Right atrium auricular region (tissue), 2 donors: ENCODE data around the gene GORASP1. TPM values are rescaled to one million over a fixed set of nuclear protein-coding genes. Genes with fewer than 3 reads are reported as not detected.
A peak's percentile ranks its signal among the peaks of the same experiment; 100 is the strongest.

Experiments
- DNase-seq: peaks from one replicate; pipeline ENCODE4 v3.0.0-alpha.2; 2019; ENCODE audit warnings: low spot score
- H3K27ac ChIP-seq, 2 donors: fragments of 200-600 bp; sonication (generic); 1 replicate in 1 of 2; 2 replicates in 1 of 2; pipeline ENCODE4 v1.5.1; 2016 to 2019
- H3K27me3 ChIP-seq, 2 donors: fragments of 200-600 bp; sonication (generic); one replicate each; pipeline versions ENCODE4 v1.5.1 to v1.6.0; 2017 to 2019
- H3K36me3 ChIP-seq: fragments of 200-600 bp; sonication (generic); one replicate; pipeline ENCODE4 v1.5.1; 2016
- H3K4me1 ChIP-seq, 2 donors: fragments of 200-600 bp; sonication (generic); one replicate each; pipeline versions ENCODE4 v1.5.1 to v1.6.0; 2017 to 2019
- H3K4me3 ChIP-seq, 2 donors: fragments of 200-600 bp; sonication (generic); 1 replicate in 1 of 2; 2 replicates in 1 of 2; pipeline ENCODE4 v1.5.1; 2017 to 2019; ENCODE audit warnings: mild to moderate bottlenecking in 1 of 2, moderate library complexity in 1 of 2
- H3K9me3 ChIP-seq, 2 donors: fragments of 200-600 bp; sonication (generic); one replicate each; pipeline ENCODE4 v1.5.1; 2019
- CTCF ChIP-seq, 2 donors: fragments of 200-600 bp; sonication (generic); IDR thresholded peaks; one replicate each; pipeline ENCODE4 v1.5.1; 2019; ENCODE audit warnings: antibody characterized with exemption in 2 of 2
- total RNA-seq, 2 donors: library from RNA; depleted of rRNA; stranded (reverse); fragments of >200 nt; gene quantifications; one replicate each; pipeline ENCODE4 v1.1.0, GENCODE V29; 2016

Gene GORASP1
- total RNA-seq, 2 donors from 2014 or later, result 34.3 to 38.8 TPM

- Histone ChIP-seq H3K4me1 (no peaks in the 10 kb centered on the region), H3K4me3 (no peak overlapping the region), H3K27me3 (no peaks in the 10 kb centered on the region), H3K36me3 (peaks cover 49% of the 10 kb centered on the region), H3K9me3 (no peaks in the 10 kb centered on the region), H3K27ac (no peak overlapping the region)
- no peak for TF ChIP-seq CTCF (IDR thresholded peaks at IDR 0.05)
- DNase-seq, result no peak
These were observed 31.5 kb downstream of the GORASP1 start for GRCh38 chr3:39075910-39076309.

GRCh38 chr3:39068556-39068955 is 38.9 kb downstream of the GORASP1 start:
- Histone ChIP-seq H3K4me1 (no peaks in the 10 kb centered on the region), H3K4me3 (no peak overlapping the region), H3K27me3 (no peaks in the 10 kb centered on the region), H3K36me3 (peaks cover 51% of the 10 kb centered on the region), H3K27ac (no peak overlapping the region), H3K9me3 (no peaks in the 10 kb centered on the region)
- no peak for TF ChIP-seq CTCF (IDR thresholded peaks at IDR 0.05)
- DNase-seq, result no peak

- H3K36me3 ChIP-seq, result peaks cover 47% of the 10 kb centered on the region
- no peak for DNase-seq
- H3K9me3 ChIP-seq, result no peaks in the 10 kb centered on the region
- no peaks in the 10 kb centered on the region for H3K27me3 ChIP-seq
- TF ChIP-seq CTCF (IDR thresholded peaks at IDR 0.05), result no peak
- H3K4me1 ChIP-seq, result no peaks in the 10 kb centered on the region
- H3K27ac ChIP-seq, result no peak overlapping the region
- no peak overlapping the region for H3K4me3 ChIP-seq
These were observed 40.1 kb downstream of the GORASP1 start for GRCh38 chr3:39067286-39067685.

- no peak overlapping the region for H3K4me3 ChIP-seq
- no peaks in the 10 kb centered on the region for H3K9me3 ChIP-seq
- TF ChIP-seq CTCF (IDR thresholded peaks at IDR 0.05), result peak in 1 of 2 donors; percentile 31
- no peak for DNase-seq
- H3K27me3 ChIP-seq, result no peaks in the 10 kb centered on the region
- H3K36me3 ChIP-seq, result peaks cover 40% of the 10 kb centered on the region
- H3K27ac ChIP-seq, result no peak overlapping the region
- no peaks in the 10 kb centered on the region for H3K4me1 ChIP-seq
These were observed 42.2 kb downstream of the GORASP1 start for GRCh38 chr3:39065197-39065596.

GRCh38 chr3:39064646-39065045 is 42.8 kb downstream of the GORASP1 start:
- no peak for DNase-seq
- H3K27ac ChIP-seq, result no peak overlapping the region
- no peaks in the 10 kb centered on the region for H3K9me3 ChIP-seq
- peaks cover 40% of the 10 kb centered on the region for H3K36me3 ChIP-seq
- no peak for TF ChIP-seq CTCF (IDR thresholded peaks at IDR 0.05)
- no peaks in the 10 kb centered on the region for H3K4me1 ChIP-seq
- no peaks in the 10 kb centered on the region for H3K27me3 ChIP-seq
- no peak overlapping the region for H3K4me3 ChIP-seq

GRCh38 chr3:39063143-39063542 is 44.3 kb downstream of the GORASP1 start:
- no peaks in the 10 kb centered on the region for H3K9me3 ChIP-seq
- H3K36me3 ChIP-seq, result peaks cover 27% of the 10 kb centered on the region
- TF ChIP-seq CTCF (IDR thresholded peaks at IDR 0.05), result no peak
- no peak overlapping the region for H3K27ac ChIP-seq
- no peaks in the 10 kb centered on the region for H3K27me3 ChIP-seq
- DNase-seq, result no peak
- no peaks in the 10 kb centered on the region for H3K4me1 ChIP-seq
- H3K4me3 ChIP-seq, result no peak overlapping the region
